OCI-LY3 (cell line): ENCODE measurements around the gene FABP1.

Experiments
- H2AFZ ChIP-seq: fragments of 200-600, 300-600 bp; shearing (Covaris generic); 2 replicates; pipeline ENCODE4 v1.6.0; 2014; ENCODE audit warnings: antibody characterized with exemption, low read depth, low read length
- H3K27ac ChIP-seq: fragments of 200-600, 300-600 bp; sonication (generic); 2 replicates; pipeline ENCODE4 v1.5.1; 2014; ENCODE audit warnings: mild to moderate bottlenecking, low read length, moderate library complexity, mixed read lengths
- H3K27me3 ChIP-seq: fragments of 200-600, 300-600 bp; sonication (generic); 2 replicates; pipeline ENCODE4 v1.6.1; 2014; ENCODE audit warnings: low read depth, low read length, mixed read lengths
- H3K36me3 ChIP-seq: fragments of 200-600, 300-600 bp; sonication (generic); replicated peaks from 2 replicates; pipeline ENCODE3; 2014; ENCODE audit warnings: low read depth, low read length, mixed read lengths
- H3K4me1 ChIP-seq: fragments of 300-600, 200-600 bp; sonication (generic); 2 replicates; pipeline ENCODE4 v1.6.1; 2014; ENCODE audit warnings: low read length, mixed read lengths
- H3K4me2 ChIP-seq: fragments of 200-600, 300-600 bp; sonication (generic); 2 replicates; pipeline ENCODE4 v1.6.1; 2014; ENCODE audit warnings: low read length, mixed read lengths
- H3K4me3 ChIP-seq: fragments of 300-600, 200-600 bp; sonication (generic); 2 replicates; pipeline ENCODE4 v1.5.1; 2014; ENCODE audit warnings: antibody characterized with exemption, mild to moderate bottlenecking, low read length, moderate library complexity
- H3K79me2 ChIP-seq: fragments of 300-600, 200-600 bp; shearing (Covaris generic); 2 replicates; pipeline ENCODE4 v1.6.1; 2014; ENCODE audit warnings: mild to moderate bottlenecking, low read length, mixed read lengths
- H3K9ac ChIP-seq: fragments of 300-600, 200-600 bp; shearing (Covaris generic); 2 replicates; pipeline ENCODE4 v1.6.0; 2014; ENCODE audit warnings: mild to moderate bottlenecking, low read length, moderate library complexity
- H3K9me3 ChIP-seq: fragments of 200-600, 300-600 bp; shearing (Covaris generic); 2 replicates; pipeline ENCODE4 v1.6.1; 2014; ENCODE audit warnings: low read length, mixed read lengths; ENCODE audit not compliant: insufficient read depth
- H4K20me1 ChIP-seq: fragments of 200-600, 300-600 bp; sonication (generic); 2 replicates; pipeline ENCODE4 v1.6.1; 2016; ENCODE audit warnings: low read length, mixed read lengths; ENCODE audit not compliant: insufficient read depth
- EZH2phosphoT487 ChIP-seq: fragments of 200-600 bp; shearing (Covaris generic); IDR thresholded peaks from 2 replicates; pipeline ENCODE4 v1.6.1; 2018; ENCODE audit warnings: antibody characterized with exemption, mixed run types, low read depth
- TF ChIP-seq, protein P1 (sequence below): fragments of 200-600, 300-600 bp; sonication (generic); IDR thresholded peaks from 2 replicates; pipeline ENCODE4 v1.5.1; 2014; ENCODE audit warnings: antibody characterized with exemption, low read length, low read depth

FABP1 gene

GRCh38 chr2:88127638-88127887 is 299 bp downstream of the FABP1 start:
- no peaks in the 10 kb centered on the region for H3K36me3 ChIP-seq
- no peak overlapping the region for H2AFZ ChIP-seq
- peaks cover 16% of the 10 kb centered on the region for H3K27me3 ChIP-seq
- no peak overlapping the region for H3K4me3 ChIP-seq
- no peak overlapping the region for H3K27ac ChIP-seq
- H3K4me1 ChIP-seq = no peaks in the 10 kb centered on the region
- no peak for TF ChIP-seq EZH2phosphoT487
- TF ChIP-seq, protein P1, sequence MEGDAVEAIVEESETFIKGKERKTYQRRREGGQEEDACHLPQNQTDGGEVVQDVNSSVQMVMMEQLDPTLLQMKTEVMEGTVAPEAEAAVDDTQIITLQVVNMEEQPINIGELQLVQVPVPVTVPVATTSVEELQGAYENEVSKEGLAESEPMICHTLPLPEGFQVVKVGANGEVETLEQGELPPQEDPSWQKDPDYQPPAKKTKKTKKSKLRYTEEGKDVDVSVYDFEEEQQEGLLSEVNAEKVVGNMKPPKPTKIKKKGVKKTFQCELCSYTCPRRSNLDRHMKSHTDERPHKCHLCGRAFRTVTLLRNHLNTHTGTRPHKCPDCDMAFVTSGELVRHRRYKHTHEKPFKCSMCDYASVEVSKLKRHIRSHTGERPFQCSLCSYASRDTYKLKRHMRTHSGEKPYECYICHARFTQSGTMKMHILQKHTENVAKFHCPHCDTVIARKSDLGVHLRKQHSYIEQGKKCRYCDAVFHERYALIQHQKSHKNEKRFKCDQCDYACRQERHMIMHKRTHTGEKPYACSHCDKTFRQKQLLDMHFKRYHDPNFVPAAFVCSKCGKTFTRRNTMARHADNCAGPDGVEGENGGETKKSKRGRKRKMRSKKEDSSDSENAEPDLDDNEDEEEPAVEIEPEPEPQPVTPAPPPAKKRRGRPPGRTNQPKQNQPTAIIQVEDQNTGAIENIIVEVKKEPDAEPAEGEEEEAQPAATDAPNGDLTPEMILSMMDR = no peak
- H3K9me3 ChIP-seq = no peaks in the 10 kb centered on the region
- H3K79me2 ChIP-seq = no peaks in the 10 kb centered on the region
- H3K9ac ChIP-seq = no peak overlapping the region
- H3K4me2 ChIP-seq = no peak overlapping the region
- H4K20me1 ChIP-seq = no peaks in the 10 kb centered on the region

GRCh38 chr2:88126772-88127637 is 857 bp downstream of the FABP1 start:
- no peak overlapping the region for H3K4me2 ChIP-seq
- no peaks in the 10 kb centered on the region for H4K20me1 ChIP-seq
- H3K27ac ChIP-seq = no peak overlapping the region
- H3K79me2 ChIP-seq = no peaks in the 10 kb centered on the region
- H2AFZ ChIP-seq = no peak overlapping the region
- no peaks in the 10 kb centered on the region for H3K9me3 ChIP-seq
- H3K27me3 ChIP-seq = peaks cover 16% of the 10 kb centered on the region
- no peak for TF ChIP-seq EZH2phosphoT487
- TF ChIP-seq, protein P1 = no peak
- no peaks in the 10 kb centered on the region for H3K4me1 ChIP-seq
- H3K9ac ChIP-seq = no peak overlapping the region
- no peak overlapping the region for H3K4me3 ChIP-seq
- no peaks in the 10 kb centered on the region for H3K36me3 ChIP-seq

GRCh38 chr2:88125924-88126771 is 1.7 kb downstream of the FABP1 start:
- Histone ChIP-seq H3K9me3 (no peaks in the 10 kb centered on the region), H2AFZ (no peak overlapping the region), H3K27me3 (peaks cover 16% of the 10 kb centered on the region), H3K27ac (no peak overlapping the region), H3K4me1 (no peaks in the 10 kb centered on the region), H3K4me2 (no peak overlapping the region), H3K79me2 (no peaks in the 10 kb centered on the region), H3K9ac (no peak overlapping the region), H3K4me3 (no peak overlapping the region), H4K20me1 (no peaks in the 10 kb centered on the region), H3K36me3 (no peaks in the 10 kb centered on the region)
- no peak for TF ChIP-seq EZH2phosphoT487

GRCh38 chr2:88125344-88125923 is 2.4 kb downstream of the FABP1 start:
- Histone ChIP-seq H3K4me2 (no peak overlapping the region), H3K79me2 (no peaks in the 10 kb centered on the region), H3K36me3 (no peaks in the 10 kb centered on the region), H3K9ac (no peak overlapping the region), H3K4me1 (no peaks in the 10 kb centered on the region), H3K4me3 (no peak overlapping the region), H3K9me3 (no peaks in the 10 kb centered on the region), H4K20me1 (no peaks in the 10 kb centered on the region), H3K27me3 (peaks cover 16% of the 10 kb centered on the region), H2AFZ (no peak overlapping the region), H3K27ac (no peak overlapping the region)
- TF ChIP-seq, protein P1 = no peak
- no peak for TF ChIP-seq EZH2phosphoT487
